Astrocyte (in vitro differentiated cells and primary cell): Measurements from ENCODE around the gene ANXA2.

ENCODE experiments used
- EZH2 ChIP-seq: IDR thresholded peaks from 2 replicates; pipeline ENCODE4 v1.6.1; 2012; ENCODE audit warnings: mild to moderate bottlenecking, low read length, inconsistent platforms; ENCODE audit not compliant: insufficient read depth
- TF ChIP-seq, protein P1 (sequence below): IDR thresholded peaks from 2 replicates; pipeline ENCODE4 v1.5.1; 2011; ENCODE audit warnings: low read depth, mild to moderate bottlenecking, inconsistent platforms, low read length, moderate library complexity; ENCODE audit not compliant: insufficient read depth

DNA sequence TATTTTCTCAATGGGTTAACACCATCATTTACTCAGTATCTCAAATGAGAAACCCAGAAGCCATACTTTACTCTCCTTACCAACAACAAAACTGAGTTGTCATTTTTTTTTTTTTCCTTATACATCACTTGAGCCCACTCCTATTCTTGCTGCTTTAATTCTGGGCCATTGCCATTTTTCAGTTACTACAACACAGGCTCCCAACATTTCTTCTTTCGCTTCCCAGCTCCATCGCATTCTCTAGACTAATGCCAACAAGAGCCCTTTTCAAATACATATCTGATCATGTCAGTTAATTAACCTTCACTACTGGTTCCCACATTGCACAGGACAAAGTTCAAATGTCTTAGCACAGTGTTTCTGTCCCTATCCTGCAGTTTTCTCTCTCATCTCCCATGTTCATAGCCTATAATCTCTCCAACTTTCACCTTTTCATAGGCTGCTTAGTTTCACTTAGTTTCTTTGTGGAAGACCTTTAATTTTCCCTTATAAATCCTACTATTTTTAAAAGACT, 22.5 kb upstream of the ANXA2 start:
- TF ChIP-seq, protein P1, sequence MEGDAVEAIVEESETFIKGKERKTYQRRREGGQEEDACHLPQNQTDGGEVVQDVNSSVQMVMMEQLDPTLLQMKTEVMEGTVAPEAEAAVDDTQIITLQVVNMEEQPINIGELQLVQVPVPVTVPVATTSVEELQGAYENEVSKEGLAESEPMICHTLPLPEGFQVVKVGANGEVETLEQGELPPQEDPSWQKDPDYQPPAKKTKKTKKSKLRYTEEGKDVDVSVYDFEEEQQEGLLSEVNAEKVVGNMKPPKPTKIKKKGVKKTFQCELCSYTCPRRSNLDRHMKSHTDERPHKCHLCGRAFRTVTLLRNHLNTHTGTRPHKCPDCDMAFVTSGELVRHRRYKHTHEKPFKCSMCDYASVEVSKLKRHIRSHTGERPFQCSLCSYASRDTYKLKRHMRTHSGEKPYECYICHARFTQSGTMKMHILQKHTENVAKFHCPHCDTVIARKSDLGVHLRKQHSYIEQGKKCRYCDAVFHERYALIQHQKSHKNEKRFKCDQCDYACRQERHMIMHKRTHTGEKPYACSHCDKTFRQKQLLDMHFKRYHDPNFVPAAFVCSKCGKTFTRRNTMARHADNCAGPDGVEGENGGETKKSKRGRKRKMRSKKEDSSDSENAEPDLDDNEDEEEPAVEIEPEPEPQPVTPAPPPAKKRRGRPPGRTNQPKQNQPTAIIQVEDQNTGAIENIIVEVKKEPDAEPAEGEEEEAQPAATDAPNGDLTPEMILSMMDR: no peak
- TF ChIP-seq EZH2: no peak
